ENCODE measurements around the gene NT5C.
"Not testable (repeated sequence)": the region's sequence is repeated elsewhere in the genome, so short reads cannot be mapped to it uniquely, and the experiment has no call there.

NT5C gene

DNA sequence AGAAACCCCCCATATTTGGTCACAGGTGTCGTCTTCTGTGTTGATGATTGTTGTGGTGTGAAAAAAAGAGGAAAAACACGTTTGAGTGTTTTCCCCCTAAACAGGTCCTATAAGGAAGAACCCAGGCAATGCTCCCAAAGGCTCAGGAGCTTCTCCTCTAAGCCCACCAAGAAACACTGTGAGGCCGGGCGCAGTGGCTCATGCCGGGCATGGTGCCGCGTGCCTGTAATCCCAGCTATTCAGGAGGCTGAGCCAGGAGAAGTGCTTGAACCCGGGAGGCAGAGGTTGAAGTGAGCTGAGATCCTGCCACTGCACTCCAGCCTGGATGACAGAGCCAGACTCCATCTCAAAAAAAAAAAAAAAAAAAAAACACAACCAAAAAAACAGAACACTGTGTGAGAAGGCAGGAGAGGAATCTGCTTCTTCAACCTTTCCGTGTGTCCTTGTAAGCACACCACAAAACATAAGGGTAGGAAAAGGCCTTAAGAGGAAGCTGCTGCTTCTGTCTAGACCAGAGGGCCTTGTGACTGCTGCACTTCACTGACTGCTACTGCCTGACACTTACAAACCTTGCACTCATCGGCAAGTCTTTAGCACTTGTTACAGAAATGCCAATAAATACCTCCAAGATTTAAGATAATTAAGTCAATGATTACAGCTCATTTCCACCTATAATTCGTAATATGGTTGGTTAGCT is 13.4 kb upstream of the NT5C start:
- no peak for DNase-seq (ENCODE audit: low spot score)

DNA sequence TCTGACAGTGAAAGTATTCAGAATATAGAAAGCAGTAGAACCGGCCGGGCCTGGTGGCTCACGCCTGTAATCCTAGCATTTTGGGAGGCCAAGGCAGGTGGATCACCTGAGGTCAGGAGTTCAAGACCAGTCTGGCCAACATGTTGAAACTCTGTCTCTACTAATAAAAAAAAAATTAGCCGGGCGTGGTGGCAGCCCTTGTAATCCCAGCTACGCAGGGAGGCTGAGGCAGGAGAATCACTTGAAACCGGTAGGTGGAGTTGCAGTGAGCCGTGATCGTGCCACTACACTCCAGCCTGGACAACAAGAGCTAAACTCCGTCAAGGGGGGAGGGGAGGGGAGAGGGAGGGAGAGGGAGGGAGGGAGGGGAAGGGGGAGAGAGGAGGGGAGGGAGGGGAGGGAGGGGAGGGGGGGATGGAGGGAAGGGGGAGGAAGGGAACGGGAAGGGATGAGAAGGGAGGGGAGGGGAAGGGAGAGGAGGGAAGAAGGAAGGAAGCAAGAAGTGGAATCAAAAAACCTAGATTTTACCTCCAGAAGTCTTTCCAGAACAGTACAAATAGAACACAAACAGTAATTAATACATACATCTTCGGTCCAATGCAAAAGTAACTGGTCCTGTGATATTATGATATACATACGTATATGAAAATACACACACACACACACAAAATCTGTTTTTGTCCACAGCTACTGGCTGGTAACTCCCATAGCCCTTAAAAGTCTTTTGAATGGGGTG is 10.9 kb upstream of the NT5C start:
- DNase-seq (ENCODE audit: low spot score) = no peak

DNA sequence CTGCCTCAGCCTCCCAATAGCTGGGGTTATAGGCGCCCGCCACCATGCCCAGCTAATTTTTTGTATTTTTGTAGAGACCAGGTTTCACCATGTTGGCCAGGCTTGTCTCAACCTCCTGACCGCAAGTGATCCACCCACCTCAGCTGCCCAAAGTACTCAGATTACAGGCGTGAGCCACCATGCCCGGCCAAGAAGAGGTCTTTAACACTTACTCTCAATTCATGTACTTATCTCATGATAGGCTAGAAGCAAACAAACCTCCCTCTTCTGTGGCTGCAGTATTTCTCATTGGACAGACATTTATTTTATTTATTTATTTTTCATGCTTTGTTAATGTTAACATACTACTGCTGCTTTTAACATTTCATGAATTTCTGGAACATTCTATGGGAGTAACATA is 7.0 kb upstream of the NT5C start:
- DNase-seq (ENCODE audit: low spot score) = no peak

DNA sequence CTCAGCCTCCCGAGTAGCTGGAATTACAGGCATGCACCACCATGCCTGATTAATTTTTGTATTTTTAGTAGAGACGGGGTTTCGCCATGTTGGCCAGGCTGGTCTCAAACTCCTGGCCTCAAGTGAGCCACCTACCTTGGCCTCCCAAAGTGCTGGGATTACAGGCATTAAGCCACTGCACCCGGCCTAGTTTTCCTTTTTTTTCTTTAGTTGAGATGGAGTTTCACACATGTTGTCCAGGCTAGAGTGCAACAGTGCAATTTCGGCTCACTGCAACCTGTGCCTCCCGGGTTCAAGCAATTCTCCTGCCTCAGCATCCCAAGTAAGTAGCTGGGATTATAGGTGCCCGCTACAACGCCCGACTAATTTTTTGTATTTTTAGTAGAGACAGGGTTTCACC is 6.2 kb upstream of the NT5C start:
- not testable (repeated sequence) for DNase-seq (ENCODE audit: low spot score)

DNA sequence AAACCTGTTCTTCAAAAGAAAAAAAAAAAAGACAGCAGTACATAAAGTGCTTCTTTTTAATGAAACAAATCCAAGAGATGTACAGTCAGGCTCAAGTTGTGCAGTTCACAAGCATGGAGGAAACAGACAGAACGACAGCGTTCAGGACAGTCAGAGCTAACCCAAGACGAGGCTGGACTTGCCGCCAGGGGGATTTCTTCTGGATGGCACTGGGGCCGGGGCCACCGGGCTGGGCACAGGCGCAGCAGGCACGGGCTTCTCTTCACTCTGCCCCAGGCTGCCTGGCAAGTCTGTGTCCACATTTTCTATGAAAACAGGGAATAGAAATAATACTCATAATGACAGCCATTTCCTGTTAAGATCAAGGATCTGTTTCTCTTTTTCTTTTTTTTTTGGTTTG is 4.4 kb upstream of the NT5C start:
- no peak for DNase-seq (ENCODE audit: low spot score)

DNA sequence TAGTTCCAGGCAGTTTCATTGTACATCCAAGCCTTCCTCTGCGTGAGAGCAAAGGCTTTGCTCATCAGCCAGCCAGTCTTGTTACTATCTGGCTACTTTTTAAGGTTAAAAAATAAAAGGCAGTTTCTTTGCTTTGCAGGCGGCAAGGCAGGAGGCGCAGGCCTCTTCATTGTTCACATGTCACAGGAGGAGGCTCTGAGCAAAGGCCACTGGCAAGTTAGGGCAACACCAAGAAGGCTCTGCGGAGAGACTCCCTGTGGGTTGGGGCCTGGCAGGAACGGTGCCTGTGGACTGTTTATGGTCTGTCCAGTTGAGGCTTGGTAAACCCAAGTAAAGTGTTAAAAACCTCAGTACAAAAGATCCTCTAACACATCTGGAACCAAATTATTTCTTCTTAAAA is 3.9 kb upstream of the NT5C start:
- DNase-seq (ENCODE audit: low spot score) = no peak

DNA sequence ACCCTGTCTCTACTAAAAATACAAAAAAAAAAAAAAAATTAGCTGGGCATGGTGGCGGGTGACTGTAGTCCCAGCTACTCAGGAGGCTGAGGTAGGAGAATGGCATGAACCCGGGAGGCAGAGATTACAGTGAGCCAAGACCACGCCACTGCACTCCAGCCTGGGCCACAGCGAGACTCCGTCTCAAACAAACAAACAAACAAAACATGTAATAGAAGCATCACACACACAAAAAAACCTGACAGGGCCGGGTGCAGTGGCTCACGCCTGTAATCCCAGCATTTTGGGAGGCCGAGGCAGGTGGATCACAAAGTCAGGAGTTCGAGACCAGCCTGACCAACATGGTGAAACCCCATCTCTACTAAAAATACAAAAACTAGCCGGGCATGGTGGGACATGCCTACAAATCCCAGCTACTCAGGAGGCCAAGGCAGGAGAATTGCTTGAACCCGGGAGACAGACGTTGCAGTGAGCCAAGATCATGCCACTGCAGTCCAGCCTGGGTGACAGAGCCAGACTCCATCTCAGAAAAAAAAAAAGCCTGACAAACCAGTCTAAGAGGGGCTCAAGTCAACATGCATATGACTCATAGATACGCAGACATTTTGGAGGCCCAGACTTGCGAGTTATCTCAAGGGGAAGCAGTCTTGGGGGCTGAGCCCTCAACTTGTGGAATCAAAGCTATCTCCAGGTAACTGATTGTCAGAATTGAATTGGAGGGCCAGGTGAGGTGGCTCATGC is 2.2 kb upstream of the NT5C start:
- DNase-seq (ENCODE audit: low spot score) = not testable (repeated sequence)

DNA sequence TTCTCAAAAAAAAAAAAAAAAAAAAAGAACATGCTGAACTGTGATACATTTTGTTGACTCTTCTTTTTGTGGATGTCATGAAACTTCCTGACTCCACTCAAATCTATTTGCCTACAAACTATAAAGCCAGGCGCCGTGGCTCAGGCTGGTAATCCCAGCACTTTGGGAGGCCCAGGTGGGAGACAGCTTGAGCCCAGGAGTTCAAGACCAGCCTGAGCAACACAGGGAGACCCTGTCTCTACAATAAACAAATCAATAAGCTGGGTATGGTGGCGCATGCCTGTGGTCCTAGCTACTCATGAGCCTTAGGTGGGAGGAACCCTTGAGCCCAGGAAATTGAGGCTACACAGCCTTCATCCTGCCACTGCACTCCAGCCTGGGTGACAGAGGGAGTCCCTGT is 1.5 kb upstream of the NT5C start:
- DNase-seq (ENCODE audit: low spot score) = no peak

DNA sequence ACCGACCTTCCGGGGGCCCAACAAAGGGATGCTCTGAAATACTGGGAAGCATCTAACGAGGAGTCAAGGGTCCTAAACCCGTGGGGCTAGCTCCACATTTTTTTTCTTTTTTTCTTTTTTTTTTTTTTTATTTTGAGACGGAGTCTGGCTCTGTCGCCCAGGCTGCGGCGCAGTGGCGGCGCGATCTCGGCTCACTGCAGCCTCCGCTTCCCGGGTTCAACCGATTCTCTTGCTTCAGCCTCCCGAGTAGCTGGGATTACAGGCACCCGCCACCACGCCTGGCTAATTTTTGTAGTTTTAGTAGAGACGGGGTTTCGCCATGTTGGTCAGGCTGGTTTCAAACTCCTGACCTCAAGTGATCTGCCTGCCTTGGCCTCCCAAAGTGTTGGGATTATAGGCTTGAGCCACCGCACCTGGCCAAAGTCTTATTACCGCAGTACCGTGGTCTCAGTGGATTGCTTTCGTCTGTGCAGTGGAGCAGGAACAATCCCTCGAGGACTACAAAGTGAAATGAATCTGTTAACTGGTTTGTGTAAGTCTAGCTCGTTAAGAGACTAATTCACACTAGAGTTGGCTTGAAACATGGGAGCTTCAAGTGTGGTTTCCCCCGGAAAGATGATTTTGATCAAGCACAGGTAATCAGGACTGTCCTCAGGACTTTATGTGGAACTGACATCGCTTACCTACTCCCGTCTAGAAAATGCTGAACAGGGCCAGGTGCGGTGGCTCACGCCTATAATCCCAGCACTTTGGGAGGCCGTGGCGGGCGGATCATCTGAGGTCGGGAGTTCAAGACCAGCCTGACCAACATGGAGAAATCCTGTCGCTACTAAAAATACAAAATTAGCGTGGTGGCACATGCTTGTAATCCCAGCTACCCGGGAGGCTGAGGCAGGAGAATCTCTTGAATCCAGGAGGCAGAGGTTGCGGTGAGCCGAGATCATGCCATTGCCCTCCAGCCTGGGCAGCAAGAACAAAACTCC is 767 bp upstream of the NT5C start:
- not testable (repeated sequence) for DNase-seq (ENCODE audit: low spot score)

DNA sequence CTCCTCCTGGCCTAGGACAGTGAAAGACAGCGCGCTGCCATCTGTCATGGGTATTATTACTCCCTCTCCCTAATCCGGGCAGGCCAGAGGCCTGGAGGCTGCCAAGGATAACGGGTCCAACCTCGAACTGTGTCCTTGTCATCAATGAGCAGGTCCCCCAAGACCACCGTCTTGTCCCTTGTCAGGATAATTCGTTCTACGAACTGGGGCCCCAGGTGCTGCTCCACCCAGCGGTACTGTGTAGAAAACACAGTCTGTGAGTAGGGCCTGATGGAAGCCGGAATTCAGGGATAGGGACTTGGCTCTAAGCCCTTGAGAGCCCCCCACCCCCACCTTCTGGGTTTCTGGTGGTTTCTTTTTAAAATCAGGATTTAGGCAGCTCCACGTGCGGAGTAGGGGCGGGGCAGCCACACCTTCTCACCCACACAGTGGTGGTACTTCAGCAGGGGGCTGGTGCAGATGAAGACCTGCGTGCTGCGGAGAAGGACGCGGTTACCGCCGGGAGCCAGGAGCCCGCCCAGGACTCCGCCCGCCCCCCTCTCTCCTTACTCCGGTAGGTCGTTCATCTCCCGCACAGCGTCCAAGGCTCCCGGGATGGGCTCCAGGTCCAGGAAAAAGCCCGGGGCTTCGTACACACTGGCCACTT is 787 bp downstream of the NT5C start:
- no peak for DNase-seq (ENCODE audit: low spot score)

DNA sequence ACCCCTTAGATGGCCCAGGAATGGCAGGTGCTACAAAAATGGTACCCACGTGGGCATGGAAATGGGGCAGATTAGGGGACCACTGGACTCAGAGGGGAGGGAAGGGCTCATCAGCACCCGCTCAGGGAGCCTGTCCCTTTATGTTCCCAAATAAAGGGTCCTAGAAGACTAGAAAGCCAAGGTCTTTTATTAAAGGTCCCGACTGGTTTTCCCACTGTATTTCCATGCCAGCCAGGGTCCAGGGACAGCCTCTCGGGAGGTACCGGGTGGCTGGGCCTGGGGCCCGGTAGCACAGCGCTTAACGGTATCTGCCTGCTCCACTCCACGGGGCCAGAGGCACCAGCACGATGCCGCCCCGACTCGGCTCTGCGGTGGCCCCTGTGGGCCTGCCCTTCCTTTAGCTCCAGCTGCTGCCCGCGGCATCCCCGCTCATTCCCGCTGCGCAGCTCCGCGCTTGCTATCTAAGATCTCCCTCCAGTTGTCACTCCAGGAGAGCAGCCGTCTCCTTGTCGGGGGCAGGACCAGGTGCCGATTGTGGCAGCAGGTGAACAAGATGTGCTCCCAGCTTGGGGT is 1.4 kb downstream of the NT5C start:
- DNase-seq (ENCODE audit: low spot score) = no peak

DNA sequence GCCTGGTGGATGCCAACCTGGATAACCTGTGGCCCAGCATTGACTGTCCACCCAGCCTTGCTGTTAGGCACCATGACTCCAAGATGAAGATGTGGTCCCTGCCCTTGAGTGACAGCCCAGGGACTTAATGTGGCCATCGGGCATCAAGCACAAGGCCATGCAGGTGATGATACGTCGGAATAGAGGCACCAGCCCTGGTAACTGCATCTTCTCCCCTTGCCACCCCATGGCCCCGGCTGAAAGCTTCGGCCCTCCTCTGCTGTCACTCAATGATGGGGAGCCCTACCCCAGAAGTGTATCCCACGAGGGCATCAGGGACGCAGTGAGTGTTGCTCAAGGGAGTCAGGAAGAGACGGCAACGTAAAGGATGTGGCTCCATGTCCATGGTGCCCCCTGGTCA is 2.0 kb downstream of the NT5C start:
- DNase-seq (ENCODE audit: low spot score) = no peak

DNA sequence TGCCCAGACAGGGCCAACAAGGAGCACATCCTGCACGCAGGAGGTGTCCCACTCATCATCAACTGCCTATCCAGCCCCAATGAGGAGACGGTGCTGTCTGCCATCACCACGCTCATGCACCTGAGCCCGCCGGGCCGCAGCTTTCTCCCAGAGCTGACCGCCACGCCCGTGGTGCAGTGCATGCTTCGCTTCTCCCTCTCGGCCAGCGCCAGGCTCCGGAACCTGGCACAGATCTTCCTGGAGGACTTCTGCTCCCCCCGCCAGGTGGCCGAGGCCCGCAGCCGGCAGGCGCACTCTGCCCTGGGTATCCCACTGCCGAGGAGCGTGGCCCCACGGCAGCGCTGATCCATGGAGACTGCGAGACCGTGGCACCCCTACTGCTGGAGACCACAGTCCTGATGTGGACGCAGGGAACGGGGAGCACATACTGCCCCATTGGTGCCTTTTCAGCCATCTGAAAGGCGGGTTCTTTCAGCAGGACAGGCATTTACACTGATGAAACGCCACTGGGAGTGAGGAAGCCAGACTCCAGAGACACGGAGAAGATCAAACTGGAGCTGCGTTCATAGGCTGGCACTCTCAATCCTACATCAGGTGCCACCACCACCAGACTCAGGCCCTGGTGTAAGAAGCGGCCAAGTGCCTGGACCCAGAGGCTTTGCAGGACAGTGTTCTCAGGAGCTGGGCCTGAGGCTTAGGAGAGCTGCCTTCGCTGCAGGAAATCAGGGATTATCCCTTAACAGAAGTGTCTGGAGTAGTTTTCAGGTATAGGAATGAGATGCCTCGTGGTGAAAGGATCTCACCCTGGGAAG is 2.6 kb downstream of the NT5C start:
- no peak for DNase-seq (ENCODE audit: low spot score)

DNA sequence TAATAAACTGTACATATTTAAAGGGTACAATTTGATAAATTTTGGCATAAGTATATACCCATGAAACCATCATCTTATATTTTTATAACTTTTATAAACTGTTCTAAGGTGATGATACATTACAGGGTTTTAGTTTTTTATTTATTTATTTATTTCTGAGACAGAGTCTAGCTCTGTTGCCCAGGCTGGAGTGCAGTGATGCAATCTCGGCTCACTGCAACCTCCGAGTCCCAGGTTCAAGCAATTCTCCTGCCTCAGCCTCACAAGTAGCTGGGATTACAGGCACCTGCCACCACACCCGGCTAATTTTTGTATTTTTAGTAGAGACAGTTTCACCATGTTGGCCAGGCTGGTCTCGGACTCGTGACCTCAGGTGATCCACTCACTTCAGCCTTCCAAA is 3.6 kb downstream of the NT5C start:
- DNase-seq (ENCODE audit: low spot score) = not testable (repeated sequence)

DNA sequence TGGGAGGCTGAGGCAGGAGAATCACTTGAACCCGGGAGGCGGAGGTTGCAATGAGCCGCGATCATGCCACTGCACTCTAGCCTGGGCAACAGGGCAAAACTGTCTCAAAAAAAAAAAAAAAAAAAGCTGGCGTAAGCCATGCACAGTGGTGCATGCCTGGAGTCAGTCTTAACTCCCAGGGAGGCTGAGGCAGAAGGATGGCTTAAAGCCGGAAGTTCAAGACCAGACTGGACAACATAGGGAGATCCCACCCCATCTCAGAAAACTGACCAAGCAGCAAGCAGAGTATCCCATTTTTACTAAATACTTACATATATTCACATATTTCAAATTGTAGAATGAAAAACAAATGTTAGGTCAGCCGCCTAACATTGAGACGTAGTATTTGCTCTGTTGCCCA is 4.6 kb downstream of the NT5C start:
- no peak for DNase-seq (ENCODE audit: low spot score)

DNA sequence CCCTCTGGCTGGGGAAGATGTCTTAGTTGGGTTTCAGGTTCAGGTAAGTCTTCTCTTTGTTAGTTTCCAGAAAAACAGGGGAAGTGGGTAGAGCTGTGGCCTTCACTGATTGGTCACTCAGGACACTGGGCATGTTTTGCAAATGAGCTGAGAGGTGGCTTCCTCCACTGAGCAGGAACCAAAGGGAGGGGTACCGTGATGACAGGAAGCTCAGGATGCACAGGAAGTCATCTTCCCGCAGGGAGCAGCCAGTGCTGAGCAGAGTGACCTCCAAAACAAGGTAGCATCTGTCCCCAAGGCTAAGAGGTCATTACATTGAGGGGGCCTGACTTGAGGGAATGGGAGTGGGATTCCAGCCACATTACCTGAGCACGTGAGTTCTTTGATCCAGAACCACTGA is 5.6 kb downstream of the NT5C start:
- DNase-seq (ENCODE audit: low spot score) = no peak

DNA sequence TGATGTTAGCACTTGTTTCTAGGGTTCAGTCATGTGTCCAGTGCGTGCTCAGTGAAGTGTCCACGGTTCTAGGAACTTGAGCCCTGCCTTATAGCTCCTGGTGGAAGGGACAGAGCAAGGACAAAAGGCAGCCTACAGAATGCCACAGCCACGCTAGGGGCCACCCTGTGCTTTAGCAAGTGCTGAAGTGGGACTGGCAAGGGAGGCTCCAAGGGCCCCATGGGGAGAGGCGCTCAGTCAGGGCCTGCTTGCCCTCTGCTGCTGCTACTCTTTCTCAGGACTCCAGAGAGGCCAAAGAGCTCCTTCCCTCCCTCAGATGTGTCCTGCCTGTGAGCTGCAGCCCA is 6.8 kb downstream of the NT5C start:
- no peak for DNase-seq (ENCODE audit: low spot score)

DNA sequence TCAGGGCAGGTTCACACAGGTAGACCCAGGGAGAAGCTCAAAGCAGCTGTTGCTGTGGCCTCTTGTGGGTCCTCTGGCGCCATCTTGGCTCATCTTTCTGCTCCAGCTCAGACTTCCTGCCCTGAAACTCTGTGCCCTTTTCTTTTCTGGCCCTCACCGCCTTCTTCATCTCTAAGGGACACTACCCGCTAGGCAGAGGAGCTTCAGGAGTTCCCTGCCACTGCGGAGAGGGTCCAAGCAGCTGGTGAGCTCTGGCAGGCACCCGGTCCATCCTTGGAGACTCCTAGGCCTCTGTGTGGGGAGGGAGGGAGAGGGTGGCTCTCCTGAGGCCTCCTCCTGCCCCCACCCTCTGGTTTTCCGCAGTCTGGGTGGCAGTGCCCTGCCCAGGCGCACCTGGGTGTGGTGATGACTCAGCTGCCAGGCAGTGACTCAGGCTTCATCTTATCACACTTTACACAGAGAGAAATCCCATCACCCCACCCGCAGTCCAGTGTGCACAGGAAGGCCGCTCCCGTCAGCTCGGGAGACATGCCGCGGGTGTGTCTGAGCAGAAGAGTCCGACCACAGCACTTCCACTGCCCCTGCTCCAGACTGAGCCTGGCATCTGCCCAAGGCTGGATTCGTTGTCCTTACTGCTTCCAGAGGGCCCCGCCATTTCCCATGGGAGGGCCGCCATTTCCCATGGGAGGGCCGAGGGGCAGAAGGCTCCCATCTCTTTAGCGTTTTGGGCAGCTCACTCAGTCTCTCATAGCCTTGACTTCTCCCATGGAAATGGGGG is 7.3 kb downstream of the NT5C start:
- DNase-seq (ENCODE audit: low spot score) = no peak

DNA sequence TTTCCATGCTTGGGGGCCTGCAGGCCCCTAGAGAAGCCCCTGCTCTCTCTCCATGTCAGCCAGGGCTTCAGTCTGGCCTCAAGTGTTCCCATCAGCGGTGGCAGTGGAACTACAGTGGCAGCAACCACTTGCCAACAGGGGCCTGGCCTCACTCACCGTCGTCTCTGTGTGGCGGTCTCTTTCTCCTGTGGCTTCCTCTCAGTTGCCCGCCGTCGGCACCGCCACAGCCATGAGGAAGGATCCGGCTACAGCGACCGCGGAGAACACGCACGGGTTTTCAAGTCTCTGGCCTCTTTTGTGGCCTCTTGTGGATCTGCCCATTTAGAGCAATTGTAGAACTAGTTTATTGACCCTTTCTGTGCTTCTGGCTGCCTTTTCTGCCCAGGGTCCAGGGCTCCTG is 13.2 kb downstream of the NT5C start:
- DNase-seq (ENCODE audit: low spot score) = no peak

DNA sequence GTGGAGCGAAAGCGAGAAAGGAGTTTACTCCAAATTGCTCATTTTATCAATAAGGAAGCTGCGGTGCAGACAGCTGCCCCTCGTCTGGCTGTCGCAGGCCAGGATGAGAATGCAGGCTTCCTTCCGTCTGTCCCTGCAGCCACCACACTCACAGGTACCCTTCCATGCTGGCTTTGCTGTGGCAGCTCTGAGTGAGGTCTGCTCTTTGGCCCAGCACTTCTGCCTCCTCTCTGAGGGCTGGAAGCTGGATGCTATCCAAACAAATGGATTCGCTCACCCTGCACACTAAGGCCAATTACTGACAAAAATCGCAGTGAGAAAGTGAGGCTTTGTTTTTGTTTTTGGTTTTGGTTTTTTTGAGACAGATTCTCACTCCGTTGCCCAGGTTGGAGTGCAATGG is 14.8 kb downstream of the NT5C start:
- no peak for DNase-seq (ENCODE audit: low spot score)

Measured in putamen (tissue), 1 donor.